ENCODE data around the gene CROCC2.
"Not testable (repeated sequence)": the region's sequence is repeated elsewhere in the genome, so short reads cannot be mapped to it uniquely, and the experiment has no call there.

CROCC2 gene

DNA sequence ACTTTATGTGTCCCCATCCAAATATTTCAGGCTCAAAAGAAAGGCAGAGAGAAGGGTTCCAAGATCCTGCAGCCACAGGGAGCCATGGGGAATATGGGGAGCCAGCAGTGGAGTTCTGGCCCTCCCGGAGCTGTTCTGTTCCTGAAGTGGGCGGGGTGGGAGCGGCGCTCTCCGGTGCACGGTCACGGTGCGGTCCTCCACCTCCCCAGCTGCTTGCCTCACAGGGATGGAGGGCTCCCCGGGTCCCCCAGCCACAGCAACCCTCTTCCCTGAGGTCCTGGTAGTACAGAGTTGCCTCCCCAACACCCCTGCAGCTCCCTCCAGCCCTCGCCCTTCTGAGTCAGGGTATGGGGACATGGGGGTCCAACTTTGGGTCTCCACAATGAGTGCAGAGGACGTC is 66.1 kb downstream of the CROCC2 start:
- Histone ChIP-seq H3K36me3 (ENCODE audit: insufficient read depth, low read length) (no peaks in the 10 kb centered on the region), H3K4me2 (ENCODE audit: low read length) (no peak overlapping the region), H3K79me2 (ENCODE audit: insufficient read depth, low read length) (no peaks in the 10 kb centered on the region), H3K4me3 (ENCODE audit: low read depth, low read length, poor library complexity, severe bottlenecking) (no peak overlapping the region), H3K4me1 (ENCODE audit: insufficient read depth, low read length, severe bottlenecking) (no peaks in the 10 kb centered on the region), H3K27ac (ENCODE audit: low read depth, low read length, poor library complexity, severe bottlenecking) (no peak overlapping the region), H3K9me3 (ENCODE audit: low read length) (no peaks in the 10 kb centered on the region), H4K20me1 (ENCODE audit: insufficient read depth, low read length) (no peaks in the 10 kb centered on the region), H3K9me2 (ENCODE audit: low read depth, low read length) (no peaks in the 10 kb centered on the region), H3F3A (ENCODE audit: insufficient read depth, low read length) (no peaks in the 10 kb centered on the region), H2AFZ (ENCODE audit: low read length) (no peak overlapping the region), H3K9ac (ENCODE audit: low read length) (no peak overlapping the region), H3K27me3 (ENCODE audit: insufficient read depth, low read length) (peaks cover 14% of the 10 kb centered on the region; the same call in 1 of the 2 replicates)
- no peak for TF ChIP-seq EZH2 (IDR thresholded peaks at IDR 0.05; ENCODE audit: borderline replicate concordance, low read length)
- TF ChIP-seq, protein P1, sequence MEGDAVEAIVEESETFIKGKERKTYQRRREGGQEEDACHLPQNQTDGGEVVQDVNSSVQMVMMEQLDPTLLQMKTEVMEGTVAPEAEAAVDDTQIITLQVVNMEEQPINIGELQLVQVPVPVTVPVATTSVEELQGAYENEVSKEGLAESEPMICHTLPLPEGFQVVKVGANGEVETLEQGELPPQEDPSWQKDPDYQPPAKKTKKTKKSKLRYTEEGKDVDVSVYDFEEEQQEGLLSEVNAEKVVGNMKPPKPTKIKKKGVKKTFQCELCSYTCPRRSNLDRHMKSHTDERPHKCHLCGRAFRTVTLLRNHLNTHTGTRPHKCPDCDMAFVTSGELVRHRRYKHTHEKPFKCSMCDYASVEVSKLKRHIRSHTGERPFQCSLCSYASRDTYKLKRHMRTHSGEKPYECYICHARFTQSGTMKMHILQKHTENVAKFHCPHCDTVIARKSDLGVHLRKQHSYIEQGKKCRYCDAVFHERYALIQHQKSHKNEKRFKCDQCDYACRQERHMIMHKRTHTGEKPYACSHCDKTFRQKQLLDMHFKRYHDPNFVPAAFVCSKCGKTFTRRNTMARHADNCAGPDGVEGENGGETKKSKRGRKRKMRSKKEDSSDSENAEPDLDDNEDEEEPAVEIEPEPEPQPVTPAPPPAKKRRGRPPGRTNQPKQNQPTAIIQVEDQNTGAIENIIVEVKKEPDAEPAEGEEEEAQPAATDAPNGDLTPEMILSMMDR (IDR thresholded peaks at IDR 0.05; ENCODE audit: low read length) = no peak

DNA sequence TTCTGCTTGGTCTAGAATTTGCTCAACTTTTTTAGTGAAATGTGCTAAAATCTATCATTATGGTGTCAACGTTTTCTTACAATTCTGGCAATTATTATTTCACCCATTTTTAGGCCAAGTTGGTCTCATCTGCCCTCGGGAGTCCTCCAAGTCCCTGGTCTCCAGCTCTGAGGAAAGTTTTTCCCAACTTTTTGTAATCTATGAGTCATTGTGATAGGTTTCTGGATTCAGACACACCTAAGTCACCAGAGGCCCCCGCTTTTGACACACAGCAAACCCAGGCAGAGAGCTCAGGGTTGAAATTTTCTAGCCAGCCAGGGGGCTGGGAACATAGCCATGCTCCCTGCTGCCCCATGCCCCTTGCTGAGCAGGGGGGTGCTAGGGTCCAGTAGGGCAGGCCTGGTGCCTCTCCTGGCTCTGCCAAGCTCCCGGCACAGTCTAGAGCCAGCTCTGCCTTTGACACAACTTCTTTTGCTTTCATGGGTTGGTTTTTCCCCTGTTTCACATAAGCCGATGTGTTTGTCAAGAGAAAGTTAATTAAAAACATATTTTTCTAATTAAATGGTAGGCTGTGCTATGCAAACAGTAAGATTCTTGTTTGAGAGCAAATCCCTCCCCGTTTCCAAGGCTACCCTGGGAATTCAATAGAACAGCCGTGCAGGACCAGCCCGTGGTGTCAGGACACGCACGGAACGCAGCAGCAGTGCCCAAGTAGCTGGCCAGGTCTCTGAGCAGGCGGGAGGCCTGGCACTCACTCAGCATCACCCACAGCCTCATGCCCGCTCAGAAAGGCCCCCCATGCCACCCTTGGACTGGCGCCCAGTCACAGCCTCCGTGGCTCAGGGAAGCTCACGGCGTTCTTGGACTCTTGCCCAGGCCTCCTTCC is 66.7 kb downstream of the CROCC2 start:
- no peaks in the 10 kb centered on the region for H3K4me1 ChIP-seq (ENCODE audit: insufficient read depth, low read length, severe bottlenecking)
- H3K9ac ChIP-seq (ENCODE audit: low read length) = no peak overlapping the region
- no peak overlapping the region for H3K4me2 ChIP-seq (ENCODE audit: low read length)
- TF ChIP-seq EZH2 (IDR thresholded peaks at IDR 0.05; ENCODE audit: borderline replicate concordance, low read length) = no peak
- TF ChIP-seq, protein P1 (IDR thresholded peaks at IDR 0.05; ENCODE audit: low read length) = no peak
- H3K79me2 ChIP-seq (ENCODE audit: insufficient read depth, low read length) = no peaks in the 10 kb centered on the region
- H3K27ac ChIP-seq (ENCODE audit: low read depth, low read length, poor library complexity, severe bottlenecking) = no peak overlapping the region
- H3K4me3 ChIP-seq (ENCODE audit: low read depth, low read length, poor library complexity, severe bottlenecking) = no peak overlapping the region
- no peak overlapping the region for H2AFZ ChIP-seq (ENCODE audit: low read length)
- peaks cover 14% of the 10 kb centered on the region; the same call in 1 of the 2 replicates for H3K27me3 ChIP-seq (ENCODE audit: insufficient read depth, low read length)
- H3K9me2 ChIP-seq (ENCODE audit: low read depth, low read length) = no peaks in the 10 kb centered on the region
- no peaks in the 10 kb centered on the region for H4K20me1 ChIP-seq (ENCODE audit: insufficient read depth, low read length)
- H3F3A ChIP-seq (ENCODE audit: insufficient read depth, low read length) = no peaks in the 10 kb centered on the region
- no peaks in the 10 kb centered on the region for H3K9me3 ChIP-seq (ENCODE audit: low read length)
- no peaks in the 10 kb centered on the region for H3K36me3 ChIP-seq (ENCODE audit: insufficient read depth, low read length)

DNA sequence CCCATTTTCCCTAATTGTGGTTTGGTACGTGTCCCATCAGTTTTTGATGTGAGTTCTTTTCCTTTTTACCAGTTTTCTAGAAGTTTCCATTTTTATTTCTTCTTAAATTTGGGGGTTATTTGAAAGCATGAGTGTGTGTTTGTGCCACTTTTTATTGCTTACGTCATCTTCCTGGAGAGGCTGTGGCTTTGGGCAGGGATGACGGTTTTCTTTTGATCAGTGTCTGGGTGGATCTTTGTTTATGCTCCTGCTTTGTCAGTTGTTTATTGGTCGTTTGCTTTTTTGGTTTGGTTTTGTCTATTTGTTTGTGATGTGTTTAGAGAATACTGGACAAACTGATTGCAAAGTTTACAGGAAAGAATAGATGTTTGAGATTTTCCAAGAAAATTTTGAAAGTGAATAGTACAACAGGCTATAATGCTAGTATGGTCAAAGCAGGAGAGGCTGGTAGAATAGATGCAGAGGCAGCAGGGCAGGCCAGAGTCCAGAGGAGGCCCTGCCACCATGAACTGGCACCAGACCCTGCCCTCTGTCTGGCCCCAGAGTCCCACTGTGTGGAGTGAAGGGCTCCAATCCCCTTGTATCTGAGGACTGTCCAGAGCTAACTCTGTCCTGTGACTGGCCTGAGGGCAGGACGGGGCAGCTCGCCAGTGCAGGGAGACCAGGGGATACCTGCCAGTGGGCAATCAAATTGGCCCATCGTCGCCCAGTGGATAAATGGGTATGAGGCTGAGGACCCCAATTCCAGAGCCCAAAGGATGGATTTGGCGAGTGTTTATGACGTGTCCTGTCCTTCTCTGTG is 68.8 kb downstream of the CROCC2 start:
- no peaks in the 10 kb centered on the region for H3F3A ChIP-seq (ENCODE audit: insufficient read depth, low read length)
- H3K36me3 ChIP-seq (ENCODE audit: insufficient read depth, low read length) = no peaks in the 10 kb centered on the region
- H3K27me3 ChIP-seq (ENCODE audit: insufficient read depth, low read length) = peaks cover 12% of the 10 kb centered on the region; the same call in 1 of the 2 replicates
- TF ChIP-seq EZH2 (IDR thresholded peaks at IDR 0.05; ENCODE audit: borderline replicate concordance, low read length) = no peak
- H2AFZ ChIP-seq (ENCODE audit: low read length) = no peak overlapping the region
- H3K9me2 ChIP-seq (ENCODE audit: low read depth, low read length) = no peaks in the 10 kb centered on the region
- no peaks in the 10 kb centered on the region for H3K79me2 ChIP-seq (ENCODE audit: insufficient read depth, low read length)
- no peak overlapping the region for H3K4me3 ChIP-seq (ENCODE audit: low read depth, low read length, poor library complexity, severe bottlenecking)
- H3K4me2 ChIP-seq (ENCODE audit: low read length) = no peak overlapping the region
- H3K9ac ChIP-seq (ENCODE audit: low read length) = no peak overlapping the region
- no peaks in the 10 kb centered on the region for H3K9me3 ChIP-seq (ENCODE audit: low read length)
- H3K4me1 ChIP-seq (ENCODE audit: insufficient read depth, low read length, severe bottlenecking) = no peaks in the 10 kb centered on the region
- no peak overlapping the region for H3K27ac ChIP-seq (ENCODE audit: low read depth, low read length, poor library complexity, severe bottlenecking)
- H4K20me1 ChIP-seq (ENCODE audit: insufficient read depth, low read length) = no peaks in the 10 kb centered on the region

DNA sequence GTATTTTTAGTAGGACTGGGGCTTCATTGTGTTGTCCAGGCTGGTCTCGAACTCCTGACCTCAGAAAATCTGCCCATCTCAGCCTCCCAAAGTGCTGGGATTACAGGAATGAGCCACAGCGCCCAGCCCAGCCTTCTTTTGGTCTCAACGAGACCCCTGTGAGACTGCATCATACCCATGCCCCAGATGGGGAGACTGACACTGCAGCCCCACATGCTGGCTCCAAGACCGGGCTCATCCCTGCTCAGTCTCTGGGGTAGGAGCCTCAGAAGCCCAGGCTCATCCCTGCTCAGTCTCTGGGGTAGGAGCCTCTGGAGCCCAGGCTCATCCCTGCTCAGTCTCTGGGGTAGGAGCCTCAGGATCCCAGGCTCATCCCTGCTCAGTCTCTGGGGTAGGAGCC is 69.8 kb downstream of the CROCC2 start:
- not testable (repeated sequence) for H3K4me2 ChIP-seq (ENCODE audit: low read length); H3K27ac ChIP-seq (ENCODE audit: low read depth, low read length, poor library complexity, severe bottlenecking); H3K9me3 ChIP-seq (ENCODE audit: low read length); H3F3A ChIP-seq (ENCODE audit: insufficient read depth, low read length); H3K27me3 ChIP-seq (ENCODE audit: insufficient read depth, low read length); H3K9me2 ChIP-seq (ENCODE audit: low read depth, low read length); H3K36me3 ChIP-seq (ENCODE audit: insufficient read depth, low read length); H3K79me2 ChIP-seq (ENCODE audit: insufficient read depth, low read length); H4K20me1 ChIP-seq (ENCODE audit: insufficient read depth, low read length); H2AFZ ChIP-seq (ENCODE audit: low read length); H3K4me1 ChIP-seq (ENCODE audit: insufficient read depth, low read length, severe bottlenecking); H3K4me3 ChIP-seq (ENCODE audit: low read depth, low read length, poor library complexity, severe bottlenecking); H3K9ac ChIP-seq (ENCODE audit: low read length)
